ENCODE measurements around the gene FUBP1.
"Not testable (repeated sequence)": the region's sequence is repeated elsewhere in the genome, so short reads cannot be mapped to it uniquely, and the experiment has no call there.

The FUBP1 gene

GRCh38 chr1:77978969-77979876 lies at the start of gene FUBP1:
Gene FUBP1, minus strand, starts transcription at chr1:77979072. Its CDS starts 68 bp downstream, at chr1:77979004.
- Histone ChIP-seq H3K79me2 (peaks cover 16% of the 10 kb centered on the region), H3K27me3 (ENCODE audit: control insufficient read depth, insufficient read depth, low read length) (no peaks in the 10 kb centered on the region), H3K36me3 (ENCODE audit: control insufficient read depth, insufficient read depth, low read length) (no peaks in the 10 kb centered on the region), H3K27ac (peak within 1 kb of the TSS; percentile 91), H3K4me3 (ENCODE audit: low read depth, low read length) (peak within 1 kb of the TSS; percentile 94), H2AFZ (peak within 1 kb of the TSS; percentile 90), H3K9me3 (ENCODE audit: control insufficient read depth, low read length) (no peaks in the 10 kb centered on the region), H3K4me1 (peaks cover 4% of the 10 kb centered on the region), H3K4me2 (ENCODE audit: low read length) (peak within 1 kb of the TSS; percentile 84), H3K9ac (peak within 1 kb of the TSS; percentile 49)
- TF ChIP-seq CTCF (IDR thresholded peaks at IDR 0.05): peak; percentile 62

- not testable (repeated sequence) for H3K4me3 ChIP-seq (ENCODE audit: low read depth, low read length); H3K27ac ChIP-seq; H3K36me3 ChIP-seq (ENCODE audit: control insufficient read depth, insufficient read depth, low read length); H2AFZ ChIP-seq; H3K9me3 ChIP-seq (ENCODE audit: control insufficient read depth, low read length); H3K4me1 ChIP-seq; H3K4me2 ChIP-seq (ENCODE audit: low read length); H3K79me2 ChIP-seq; H3K9ac ChIP-seq; H3K27me3 ChIP-seq (ENCODE audit: control insufficient read depth, insufficient read depth, low read length)
Measured at GRCh38 chr1:78021134-78021533, 42.3 kb upstream of the FUBP1 start.

GRCh38 chr1:78019024-78019423 lies 40.2 kb upstream of the FUBP1 start:
- H3K27ac ChIP-seq: no peak overlapping the region
- no peaks in the 10 kb centered on the region for H3K79me2 ChIP-seq
- no peaks in the 10 kb centered on the region for H3K27me3 ChIP-seq (ENCODE audit: control insufficient read depth, insufficient read depth, low read length)
- no peaks in the 10 kb centered on the region for H3K36me3 ChIP-seq (ENCODE audit: control insufficient read depth, insufficient read depth, low read length)
- no peaks in the 10 kb centered on the region for H3K9me3 ChIP-seq (ENCODE audit: control insufficient read depth, low read length)
- no peak overlapping the region for H3K9ac ChIP-seq
- no peak overlapping the region for H2AFZ ChIP-seq
- H3K4me1 ChIP-seq: no peaks in the 10 kb centered on the region
- no peak overlapping the region for H3K4me3 ChIP-seq (ENCODE audit: low read depth, low read length)
- no peak overlapping the region for H3K4me2 ChIP-seq (ENCODE audit: low read length)
- TF ChIP-seq CTCF (IDR thresholded peaks at IDR 0.05): no peak

- Histone ChIP-seq H3K9ac (no peak overlapping the region), H3K27me3 (ENCODE audit: control insufficient read depth, insufficient read depth, low read length) (no peaks in the 10 kb centered on the region), H3K36me3 (ENCODE audit: control insufficient read depth, insufficient read depth, low read length) (no peaks in the 10 kb centered on the region), H2AFZ (no peak overlapping the region), H3K79me2 (no peaks in the 10 kb centered on the region), H3K27ac (no peak overlapping the region), H3K4me1 (no peaks in the 10 kb centered on the region), H3K4me3 (ENCODE audit: low read depth, low read length) (no peak overlapping the region), H3K4me2 (ENCODE audit: low read length) (no peak overlapping the region), H3K9me3 (ENCODE audit: control insufficient read depth, low read length) (no peaks in the 10 kb centered on the region)
- TF ChIP-seq CTCF (IDR thresholded peaks at IDR 0.05): no peak
Measured at GRCh38 chr1:78015148-78015547, 36.3 kb upstream of the FUBP1 start.

GRCh38 chr1:78011050-78011449 lies 32.2 kb upstream of the FUBP1 start:
- no peaks in the 10 kb centered on the region for H3K4me1 ChIP-seq
- no peak for TF ChIP-seq CTCF (IDR thresholded peaks at IDR 0.05)
- H3K9ac ChIP-seq: no peak overlapping the region
- H3K79me2 ChIP-seq: no peaks in the 10 kb centered on the region
- no peaks in the 10 kb centered on the region for H3K27me3 ChIP-seq (ENCODE audit: control insufficient read depth, insufficient read depth, low read length)
- H3K27ac ChIP-seq: no peak overlapping the region
- H3K9me3 ChIP-seq (ENCODE audit: control insufficient read depth, low read length): no peaks in the 10 kb centered on the region
- no peak overlapping the region for H3K4me2 ChIP-seq (ENCODE audit: low read length)
- no peak overlapping the region for H3K4me3 ChIP-seq (ENCODE audit: low read depth, low read length)
- no peaks in the 10 kb centered on the region for H3K36me3 ChIP-seq (ENCODE audit: control insufficient read depth, insufficient read depth, low read length)
- H2AFZ ChIP-seq: no peak overlapping the region

Data from parathyroid adenoma (tissue), 2 donors.